Activated CD8-positive, alpha-beta T cell treated with anti-CD3 and anti-CD28 coated beads, Interleukin-2, amount 10 ng/mL, durations not matched to agents 7 days and 5 days (primary cell): Measurements from ENCODE around the gene ME1. TPM values are rescaled to one million over a fixed set of nuclear protein-coding genes. Genes with fewer than 3 reads are reported as not detected.
A peak's percentile ranks its signal among the peaks of the same experiment; 100 is the strongest.
"Not testable (repeated sequence)": the region's sequence is repeated elsewhere in the genome, so short reads cannot be mapped to it uniquely, and the experiment has no call there.

Experiments
- ATAC-seq: fragments of 150-1000 bp; cut with Tn5 transposase; one replicate; pipeline ENCODE4 v1.10.0; 2021; ENCODE audit warnings: moderate library complexity
- CTCF ChIA-PET: fragments of 350-600 bp; sonication (Branson Sonifier 250); formaldehyde crosslinking; loops from one replicate; lab custom pipeline; 2021; ENCODE audit warnings: antibody characterized with exemption; lab: Charles Lee
- POLR2A ChIA-PET: fragments of 350-600 bp; sonication (Branson Sonifier 250); formaldehyde crosslinking; loops from one replicate; lab custom pipeline; 2021; ENCODE audit warnings: antibody characterized with exemption; lab: Charles Lee
- DNase-seq: peaks from one replicate; pipeline ENCODE4 v3.0.0-alpha.2; 2020
- H3K27ac Mint-ChIP-seq: one replicate; pipeline ENCODE4 v1.8.0; 2021; ENCODE audit warnings: mild to moderate bottlenecking, mixed read lengths
- H3K27me3 Mint-ChIP-seq: one replicate; pipeline ENCODE4 v1.8.0; 2021; ENCODE audit warnings: low read depth, mixed read lengths
- H3K36me3 Mint-ChIP-seq: one replicate; pipeline ENCODE4 v1.8.0; 2021; ENCODE audit warnings: low read depth, mixed read lengths
- H3K4me1 Mint-ChIP-seq: one replicate; pipeline ENCODE4 v1.8.0; 2021; ENCODE audit warnings: low read depth, mixed read lengths
- H3K4me3 Mint-ChIP-seq: one replicate; pipeline ENCODE4 v1.8.0; 2021; ENCODE audit warnings: mild to moderate bottlenecking, mixed read lengths
- H3K9me3 Mint-ChIP-seq: one replicate; pipeline ENCODE4 v1.8.0; 2022; ENCODE audit warnings: mixed read lengths; ENCODE audit not compliant: insufficient read depth
- total RNA-seq, 2 experiments: library from RNA; stranded (reverse); gene quantifications; one replicate each; pipeline ENCODE4 v1.2.3, GENCODE V29; 2021

Gene ME1
- total RNA-seq, 2 experiments from 2014 or later: 0.08 TPM; not detected in 1

- DNase-seq (no peak), ATAC-seq (no peak)
- ChIA-PET CTCF (interaction anchor here (0.6 to 1.4 kb wide), 3 partner anchors 15 to 133 kb away, joined by 3 to 5 read pairs (median 4); no protein-coding TSS in a partner anchor), POLR2A (no interaction called here)
- H3K4me3 Mint-ChIP-seq: no peak overlapping the region
- H3K9me3 Mint-ChIP-seq: no peaks in the 10 kb centered on the region
- H3K4me1 Mint-ChIP-seq: peaks cover 2% of the 10 kb centered on the region
- peaks cover 2% of the 10 kb centered on the region for H3K27me3 Mint-ChIP-seq
- no peak overlapping the region for H3K27ac Mint-ChIP-seq
- H3K36me3 Mint-ChIP-seq: no peaks in the 10 kb centered on the region
Observed at GRCh38 chr6:83199173-83199862, 231.5 kb downstream of the ME1 start.

GRCh38 chr6:83198486-83199172 lies 232.2 kb downstream of the ME1 start:
- ATAC-seq: no peak
- no peaks in the 10 kb centered on the region for H3K36me3 Mint-ChIP-seq
- H3K9me3 Mint-ChIP-seq: no peaks in the 10 kb centered on the region
- H3K27me3 Mint-ChIP-seq: peaks cover 6% of the 10 kb centered on the region
- H3K27ac Mint-ChIP-seq: no peak overlapping the region
- CTCF ChIA-PET: interaction anchor here (1.4 to 1.9 kb wide), 4 partner anchors 16 to 133 kb away, joined by 4 to 12 read pairs (median 7); partner anchors contain the start of genes DOP1A and UBE3D
- H3K4me1 Mint-ChIP-seq: peaks cover 6% of the 10 kb centered on the region
- no peak for DNase-seq
- POLR2A ChIA-PET: no interaction called here
- no peak overlapping the region for H3K4me3 Mint-ChIP-seq

- peak overlapping the region; percentile 66 for H3K4me3 Mint-ChIP-seq
- ChIA-PET CTCF (interaction anchor here (1.5 to 10.7 kb wide), 2 partner anchors 21 to 127 kb away, joined by 5 to 105 read pairs; partner anchors contain the start of genes DOP1A and UBE3D), POLR2A (no interaction called here)
- H3K36me3 Mint-ChIP-seq: peaks cover 7% of the 10 kb centered on the region
- peaks cover 20% of the 10 kb centered on the region for H3K4me1 Mint-ChIP-seq
- H3K9me3 Mint-ChIP-seq: no peaks in the 10 kb centered on the region
- peak; percentile 21 for ATAC-seq
- H3K27ac Mint-ChIP-seq: no peak overlapping the region
- no peak for DNase-seq
- H3K27me3 Mint-ChIP-seq: peaks cover 6% of the 10 kb centered on the region
Observed at GRCh38 chr6:83193747-83194566, 236.9 kb downstream of the ME1 start.

DNA sequence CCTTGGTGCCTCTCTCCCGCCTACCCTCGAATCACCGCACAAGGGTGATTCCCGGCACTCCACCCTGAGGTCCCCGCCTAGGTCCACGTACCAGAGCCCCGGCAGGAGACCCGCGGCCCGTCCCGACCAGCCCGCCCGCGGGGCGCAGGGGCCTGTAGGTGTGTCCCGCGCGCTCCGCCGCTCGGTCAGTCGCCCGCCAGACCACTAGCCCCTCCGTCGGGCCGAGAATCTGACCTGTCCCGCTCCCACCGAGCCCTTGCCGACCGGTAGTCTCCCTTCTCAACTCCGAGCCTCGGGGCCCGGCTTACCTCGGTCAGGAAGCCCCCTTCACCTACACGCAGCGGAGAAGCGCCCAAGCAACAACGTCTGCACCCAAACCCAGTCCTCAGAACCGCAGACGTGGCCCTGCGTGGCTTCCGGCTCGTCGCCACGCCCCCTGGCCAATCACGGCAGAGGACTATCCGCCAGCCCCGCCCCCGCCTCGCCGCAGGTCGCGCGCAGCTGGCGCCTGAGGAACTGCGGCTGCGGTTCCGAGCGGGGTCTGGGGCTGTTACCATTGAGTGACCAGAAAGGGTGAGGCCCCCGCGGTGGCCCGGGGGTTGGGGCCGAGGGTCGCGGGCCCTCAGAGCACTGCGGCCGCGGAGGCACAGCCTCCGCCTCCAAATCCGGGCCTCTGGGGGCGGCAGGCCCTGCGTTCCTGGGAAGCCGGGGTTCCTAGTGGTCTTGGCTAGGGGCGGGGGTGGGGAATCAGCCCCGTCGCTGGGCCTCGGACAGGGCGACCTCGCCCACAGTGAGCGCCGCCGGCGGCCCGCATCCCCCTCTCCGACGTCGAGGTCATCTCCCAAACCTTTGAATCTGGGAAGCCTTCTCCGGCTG lies 237.7 kb downstream of the ME1 start, which contains the start of the genes PGM3 and RWDD2A:
Gene PGM3, minus strand, starts transcription at position 395 of the 876 bp plus-strand sequence. CDS start 2,253 bp downstream, outside the sequence.
Gene RWDD2A, plus strand, starts transcription at position 487 of the 876 bp plus-strand sequence. CDS start 1,095 bp downstream, outside the sequence.
- Mint-ChIP-seq H3K27ac (peak within 1 kb of the TSS; percentile 88), H3K9me3 (no peaks in the 10 kb centered on the region), H3K4me3 (peak within 1 kb of the TSS; percentile 90), H3K4me1 (peaks cover 20% of the 10 kb centered on the region), H3K36me3 (peaks cover 7% of the 10 kb centered on the region), H3K27me3 (peaks cover 6% of the 10 kb centered on the region)
- ChIA-PET POLR2A (no interaction called here), CTCF (interaction anchor here (1.5 to 10.7 kb wide), 2 partner anchors 22 to 127 kb away, joined by 5 to 105 read pairs; partner anchors contain the start of genes DOP1A and UBE3D)
- ATAC-seq (peak; percentile 98), DNase-seq (peak; percentile 90)

GRCh38 chr6:83192456-83192855 lies 238.4 kb downstream of the ME1 start:
- ATAC-seq: no peak
- peaks cover 9% of the 10 kb centered on the region for H3K36me3 Mint-ChIP-seq
- H3K9me3 Mint-ChIP-seq: no peaks in the 10 kb centered on the region
- peaks cover 20% of the 10 kb centered on the region for H3K4me1 Mint-ChIP-seq
- H3K27ac Mint-ChIP-seq: peak overlapping the region; percentile 88
- ChIA-PET POLR2A (no interaction called here), CTCF (interaction anchor here (10.7 kb wide), 1 partner anchor 126 kb away, joined by 105 read pairs; the partner anchor contains the start of genes DOP1A and UBE3D)
- no peak for DNase-seq
- peak overlapping the region; percentile 90 for H3K4me3 Mint-ChIP-seq
- H3K27me3 Mint-ChIP-seq: peaks cover 6% of the 10 kb centered on the region

DNA sequence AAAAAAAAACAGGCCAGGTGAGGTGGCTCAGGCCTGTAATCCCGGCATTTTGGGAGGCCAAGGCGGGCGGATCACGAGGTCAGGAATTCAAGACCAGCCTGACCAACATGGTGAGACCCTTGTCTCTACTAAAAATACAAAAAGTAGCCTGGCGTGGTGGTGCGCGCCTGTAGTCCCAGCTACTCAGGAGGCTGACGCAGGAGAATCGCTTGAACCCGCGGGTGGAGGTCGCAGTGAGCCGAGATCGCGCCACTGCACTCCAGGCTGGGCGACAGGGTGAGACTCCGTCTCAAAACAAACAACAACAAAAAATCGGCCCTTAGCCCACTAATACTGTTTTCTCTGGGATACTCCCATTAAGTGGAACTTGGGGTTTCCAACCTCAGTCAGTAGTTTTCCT lies 238.9 kb downstream of the ME1 start:
- ChIA-PET POLR2A (interaction anchor here (0.7 kb wide), 1 partner anchor 12 kb away, joined by 3 read pairs; no protein-coding TSS in a partner anchor), CTCF (interaction anchor here (10.7 kb wide), 1 partner anchor 125 kb away, joined by 105 read pairs; the partner anchor contains the start of genes DOP1A and UBE3D)
- peak overlapping the region; percentile 90 for H3K4me3 Mint-ChIP-seq
- not testable (repeated sequence) for H3K9me3 Mint-ChIP-seq, H3K36me3 Mint-ChIP-seq, H3K27ac Mint-ChIP-seq, ATAC-seq, H3K27me3 Mint-ChIP-seq, DNase-seq
- H3K4me1 Mint-ChIP-seq: peaks cover 20% of the 10 kb centered on the region

DNA sequence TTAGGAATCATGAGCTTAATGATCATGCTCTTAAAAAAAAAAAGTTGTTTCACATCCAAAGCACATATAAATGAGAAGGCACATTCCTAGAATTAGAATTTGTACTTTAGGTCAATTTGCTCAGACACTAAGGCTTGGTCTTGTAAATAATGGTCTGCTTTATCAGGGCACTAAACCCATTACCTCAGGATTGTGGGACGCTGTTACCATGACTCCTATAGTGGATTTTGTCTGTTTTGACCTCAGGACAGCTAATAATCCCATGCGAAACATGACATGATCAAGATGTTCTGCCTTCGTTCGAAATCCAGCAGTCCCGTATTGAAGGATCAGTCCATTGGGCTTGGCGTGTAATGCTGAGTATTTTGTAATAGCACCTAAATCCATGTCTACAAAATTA lies 240.2 kb downstream of the ME1 start:
- ChIA-PET CTCF (interaction anchor here (1.1 to 10.7 kb wide), 3 partner anchors 24 to 133 kb away, joined by 3 to 105 read pairs (median 4); partner anchors contain the start of genes DOP1A and UBE3D), POLR2A (no interaction called here)
- H3K27me3 Mint-ChIP-seq: peaks cover 6% of the 10 kb centered on the region
- ATAC-seq (no peak), DNase-seq (no peak)
- no peak overlapping the region for H3K4me3 Mint-ChIP-seq
- peaks cover 13% of the 10 kb centered on the region for H3K36me3 Mint-ChIP-seq
- H3K27ac Mint-ChIP-seq: no peak overlapping the region
- no peaks in the 10 kb centered on the region for H3K9me3 Mint-ChIP-seq
- peaks cover 20% of the 10 kb centered on the region for H3K4me1 Mint-ChIP-seq

DNA sequence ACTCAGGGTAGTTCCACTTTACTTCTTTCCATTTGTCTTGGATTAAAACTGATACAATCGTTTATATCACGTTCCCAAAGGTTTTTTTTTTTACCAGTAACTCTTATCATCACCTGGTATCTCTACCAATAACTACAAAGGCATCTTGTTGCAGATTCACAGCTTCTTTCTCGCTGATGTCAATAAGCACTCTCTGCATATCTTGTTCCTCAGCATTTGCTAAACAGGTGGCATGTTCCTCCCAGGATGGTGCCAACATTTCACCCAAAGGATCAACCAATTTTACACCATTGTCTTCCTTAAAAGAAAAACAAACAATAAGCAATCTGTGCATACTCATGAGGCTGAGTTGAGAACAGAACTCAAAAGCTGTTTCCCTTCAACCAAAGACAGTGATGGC lies 242.3 kb downstream of the ME1 start:
- POLR2A ChIA-PET: no interaction called here
- no peaks in the 10 kb centered on the region for H3K27me3 Mint-ChIP-seq
- H3K4me3 Mint-ChIP-seq: no peak overlapping the region
- peaks cover 14% of the 10 kb centered on the region for H3K4me1 Mint-ChIP-seq
- H3K36me3 Mint-ChIP-seq: peaks cover 19% of the 10 kb centered on the region
- no peak for ATAC-seq
- DNase-seq: no peak
- no peak overlapping the region for H3K27ac Mint-ChIP-seq
- CTCF ChIA-PET: interaction anchor here (1.0 to 10.7 kb wide), 5 partner anchors 19 to 122 kb away, joined by 3 to 105 read pairs (median 5); partner anchors contain the start of genes DOP1A and UBE3D
- H3K9me3 Mint-ChIP-seq: no peaks in the 10 kb centered on the region

DNA sequence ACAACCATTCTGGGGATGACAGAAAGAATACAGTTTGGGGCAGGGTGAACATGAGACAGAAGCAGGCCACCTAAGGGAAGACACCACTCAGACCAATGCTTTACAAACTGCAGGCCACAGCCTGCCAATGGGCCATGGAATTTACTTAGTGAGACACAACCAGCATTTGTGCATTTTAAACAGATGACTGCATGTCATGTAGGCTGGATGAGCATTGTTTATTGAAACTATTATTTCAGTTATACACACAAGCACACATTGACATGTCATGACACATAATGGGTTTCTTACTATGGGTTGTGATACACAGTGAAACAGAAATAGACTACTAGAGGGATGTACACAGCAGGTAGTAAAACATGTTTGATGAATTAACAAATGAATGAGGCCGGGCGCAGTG lies 245.8 kb downstream of the ME1 start:
- POLR2A ChIA-PET: no interaction called here
- Mint-ChIP-seq H3K4me1 (peaks cover 5% of the 10 kb centered on the region), H3K36me3 (peaks cover 35% of the 10 kb centered on the region), H3K27me3 (no peaks in the 10 kb centered on the region), H3K27ac (no peak overlapping the region), H3K9me3 (no peaks in the 10 kb centered on the region), H3K4me3 (no peak overlapping the region)
- ATAC-seq: no peak
- DNase-seq: no peak
- CTCF ChIA-PET: interaction anchor here (1.7 to 2.5 kb wide), 2 partner anchors 31 to 120 kb away, joined by 7 to 8 read pairs; partner anchors contain the start of gene UBE3D

- H3K9me3 Mint-ChIP-seq: no peaks in the 10 kb centered on the region
- H3K36me3 Mint-ChIP-seq: peaks cover 34% of the 10 kb centered on the region
- POLR2A ChIA-PET: no interaction called here
- CTCF ChIA-PET: interaction anchor here (1.2 to 2.5 kb wide), 4 partner anchors 30 to 118 kb away, joined by 3 to 10 read pairs (median 8); partner anchors contain the start of genes DOP1A and UBE3D
- H3K27ac Mint-ChIP-seq: no peak overlapping the region
- ATAC-seq: no peak
- peaks cover 5% of the 10 kb centered on the region for H3K4me1 Mint-ChIP-seq
- H3K4me3 Mint-ChIP-seq: no peak overlapping the region
- H3K27me3 Mint-ChIP-seq: no peaks in the 10 kb centered on the region
- no peak for DNase-seq
Observed at GRCh38 chr6:83183082-83183828, 247.6 kb downstream of the ME1 start.
